ENCODE data around the gene SLC6A14. TPM values are rescaled to one million over a fixed set of nuclear protein-coding genes. Genes with fewer than 3 reads are reported as not detected.

Gene SLC6A14
- total RNA-seq, 1 experiment from 2014 or later = 0.07 TPM

GRCh38 chrX:116435597-116435996 is 809 bp upstream of the SLC6A14 start:
- no peaks in the 10 kb centered on the region for H3F3A ChIP-seq (ENCODE audit: low read length, unreplicated experiment)
- CTCF ChIA-PET = no interaction called here
- H3K27me3 ChIP-seq (ENCODE audit: low read length) = no peaks in the 10 kb centered on the region
- no peak overlapping the region for H2AFZ ChIP-seq (ENCODE audit: low read length)
- ATAC-seq = peak; percentile 45; the same call in 1 of the 2 replicates
- no peaks in the 10 kb centered on the region for H3K9me2 ChIP-seq (replicated peaks; ENCODE audit: low read length)
- BruUV-seq (replicated peaks) = no TSS peak
- no peak for TF ChIP-seq EZH2 (IDR thresholded peaks at IDR 0.05; ENCODE audit: low read length, unreplicated experiment)
- no peak for TF ChIP-seq EZH2phosphoT487 (IDR thresholded peaks at IDR 0.05; ENCODE audit: borderline replicate concordance, low read length)
- TF ChIP-seq, protein P1, sequence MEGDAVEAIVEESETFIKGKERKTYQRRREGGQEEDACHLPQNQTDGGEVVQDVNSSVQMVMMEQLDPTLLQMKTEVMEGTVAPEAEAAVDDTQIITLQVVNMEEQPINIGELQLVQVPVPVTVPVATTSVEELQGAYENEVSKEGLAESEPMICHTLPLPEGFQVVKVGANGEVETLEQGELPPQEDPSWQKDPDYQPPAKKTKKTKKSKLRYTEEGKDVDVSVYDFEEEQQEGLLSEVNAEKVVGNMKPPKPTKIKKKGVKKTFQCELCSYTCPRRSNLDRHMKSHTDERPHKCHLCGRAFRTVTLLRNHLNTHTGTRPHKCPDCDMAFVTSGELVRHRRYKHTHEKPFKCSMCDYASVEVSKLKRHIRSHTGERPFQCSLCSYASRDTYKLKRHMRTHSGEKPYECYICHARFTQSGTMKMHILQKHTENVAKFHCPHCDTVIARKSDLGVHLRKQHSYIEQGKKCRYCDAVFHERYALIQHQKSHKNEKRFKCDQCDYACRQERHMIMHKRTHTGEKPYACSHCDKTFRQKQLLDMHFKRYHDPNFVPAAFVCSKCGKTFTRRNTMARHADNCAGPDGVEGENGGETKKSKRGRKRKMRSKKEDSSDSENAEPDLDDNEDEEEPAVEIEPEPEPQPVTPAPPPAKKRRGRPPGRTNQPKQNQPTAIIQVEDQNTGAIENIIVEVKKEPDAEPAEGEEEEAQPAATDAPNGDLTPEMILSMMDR (conservative IDR thresholded peaks at IDR 0.05; ENCODE audit: low read depth, low read length) = no peak
- no peaks in the 10 kb centered on the region for H3K9me3 ChIP-seq (ENCODE audit: low read length)
- H3K27ac ChIP-seq (ENCODE audit: low read length) = no peak overlapping the region
- intact Hi-C loops (cut with micrococcal nuclease) = no loop called here
- no peak overlapping the region for H3K9ac ChIP-seq (ENCODE audit: low read length)
- DNase-seq = no peak
- H3K36me3 ChIP-seq (ENCODE audit: low read depth, low read length) = no peaks in the 10 kb centered on the region
- POLR2A ChIA-PET (ENCODE audit: unreplicated experiment) = no interaction called here
- no peaks in the 10 kb centered on the region for H3K79me2 ChIP-seq (ENCODE audit: low read length)
- no peaks in the 10 kb centered on the region for H3K4me1 ChIP-seq (ENCODE audit: insufficient read depth, low read length)
- H3K4me3 ChIP-seq (ENCODE audit: low read length) = no peak overlapping the region
- H4K20me1 ChIP-seq (ENCODE audit: low read length) = no peaks in the 10 kb centered on the region
- H3K4me2 ChIP-seq (ENCODE audit: low read length) = no peak overlapping the region

DNA sequence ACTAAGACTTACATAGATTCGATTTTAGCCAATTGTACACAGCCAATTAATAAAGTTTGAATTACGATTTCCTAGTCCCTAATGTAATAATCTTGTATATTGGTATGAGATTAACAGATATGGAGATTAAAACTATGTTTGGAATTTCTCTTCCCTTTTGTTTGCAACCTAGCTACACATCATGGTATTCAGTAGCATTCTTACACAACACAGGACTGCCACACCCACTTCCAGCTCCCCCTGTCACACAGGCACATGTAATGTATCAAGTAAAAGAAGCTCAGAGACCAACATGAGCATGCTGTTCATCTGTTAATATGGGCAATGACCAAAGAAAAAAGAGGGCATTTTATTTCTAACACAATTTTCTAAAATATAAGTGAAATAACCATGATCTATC is 12.8 kb downstream of the SLC6A14 start:
- no TSS peak for BruUV-seq (replicated peaks)
- ChIA-PET POLR2A (ENCODE audit: unreplicated experiment) (no interaction called here), CTCF (no interaction called here)
- H3K4me1 ChIP-seq (ENCODE audit: insufficient read depth, low read length) = no peaks in the 10 kb centered on the region
- no peaks in the 10 kb centered on the region for H3K36me3 ChIP-seq (ENCODE audit: low read depth, low read length)
- no peaks in the 10 kb centered on the region for H4K20me1 ChIP-seq (ENCODE audit: low read length)
- ATAC-seq (no peak), DNase-seq (peak; percentile 44)
- no peaks in the 10 kb centered on the region for H3K9me2 ChIP-seq (replicated peaks; ENCODE audit: low read length)
- no peaks in the 10 kb centered on the region for H3K79me2 ChIP-seq (ENCODE audit: low read length)
- no peaks in the 10 kb centered on the region for H3F3A ChIP-seq (ENCODE audit: low read length, unreplicated experiment)
- H3K4me2 ChIP-seq (ENCODE audit: low read length) = no peak overlapping the region
- intact Hi-C loops (cut with micrococcal nuclease) = no loop called here
- no peak overlapping the region for H3K9ac ChIP-seq (ENCODE audit: low read length)
- H3K9me3 ChIP-seq (ENCODE audit: low read length) = no peaks in the 10 kb centered on the region
- H3K27ac ChIP-seq (ENCODE audit: low read length) = no peak overlapping the region
- TF ChIP-seq, protein P1 (conservative IDR thresholded peaks at IDR 0.05; ENCODE audit: low read depth, low read length) = no peak
- TF ChIP-seq EZH2 (IDR thresholded peaks at IDR 0.05; ENCODE audit: low read length, unreplicated experiment) (no peak), EZH2phosphoT487 (IDR thresholded peaks at IDR 0.05; ENCODE audit: borderline replicate concordance, low read length) (no peak)
- H3K4me3 ChIP-seq (ENCODE audit: low read length) = no peak overlapping the region
- no peaks in the 10 kb centered on the region for H3K27me3 ChIP-seq (ENCODE audit: low read length)
- no peak overlapping the region for H2AFZ ChIP-seq (ENCODE audit: low read length)

DNA sequence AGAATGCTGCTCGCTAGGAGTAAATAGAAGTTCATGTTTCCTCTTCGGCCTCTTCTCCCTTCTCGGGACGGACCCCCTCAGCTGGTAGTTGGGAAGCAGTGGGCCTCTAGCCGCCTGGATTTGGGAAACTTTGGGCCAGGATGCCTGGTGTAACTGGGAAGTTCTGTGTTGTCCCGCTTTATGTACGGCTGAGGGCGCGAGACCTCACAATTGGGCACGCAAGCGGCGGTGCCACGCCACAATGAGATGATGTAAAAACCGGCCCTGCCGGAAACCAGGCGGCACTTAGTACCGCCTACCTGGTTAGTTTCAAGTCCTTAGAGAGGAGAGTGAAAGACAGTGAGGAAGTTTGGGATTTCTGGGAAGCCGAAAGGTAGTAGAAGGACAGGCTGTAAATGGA is 26.4 kb downstream of the SLC6A14 start, which contains the start of gene CT83:
Gene CT83 (minus strand): TSS at position 155 of the 400 bp plus-strand sequence. CDS start 120 bp downstream, at position 35.
- intact Hi-C loops (cut with micrococcal nuclease) = no loop called here
- H3F3A ChIP-seq (ENCODE audit: low read length, unreplicated experiment) = no peaks in the 10 kb centered on the region
- H2AFZ ChIP-seq (ENCODE audit: low read length) = no peak within 1 kb of the TSS
- no peak within 1 kb of the TSS for H3K4me3 ChIP-seq (ENCODE audit: low read length)
- no peak for DNase-seq
- BruUV-seq (replicated peaks) = no TSS peak
- H3K79me2 ChIP-seq (ENCODE audit: low read length) = no peaks in the 10 kb centered on the region
- CTCF ChIA-PET = no interaction called here
- H3K36me3 ChIP-seq (ENCODE audit: low read depth, low read length) = no peaks in the 10 kb centered on the region
- no peaks in the 10 kb centered on the region for H4K20me1 ChIP-seq (ENCODE audit: low read length)
- no peaks in the 10 kb centered on the region for H3K9me3 ChIP-seq (ENCODE audit: low read length)
- H3K4me2 ChIP-seq (ENCODE audit: low read length) = no peak within 1 kb of the TSS
- no peak within 1 kb of the TSS for H3K27ac ChIP-seq (ENCODE audit: low read length)
- H3K27me3 ChIP-seq (ENCODE audit: low read length) = no peaks in the 10 kb centered on the region
- H3K9ac ChIP-seq (ENCODE audit: low read length) = no peak within 1 kb of the TSS
- POLR2A ChIA-PET (ENCODE audit: unreplicated experiment) = no interaction called here
- H3K4me1 ChIP-seq (ENCODE audit: insufficient read depth, low read length) = no peaks in the 10 kb centered on the region
- TF ChIP-seq EZH2 (IDR thresholded peaks at IDR 0.05; ENCODE audit: low read length, unreplicated experiment) (no peak), EZH2phosphoT487 (IDR thresholded peaks at IDR 0.05; ENCODE audit: borderline replicate concordance, low read length) (no peak)
- TF ChIP-seq, protein P1 (conservative IDR thresholded peaks at IDR 0.05; ENCODE audit: low read depth, low read length) = no peak
- no peak for ATAC-seq
- H3K9me2 ChIP-seq (replicated peaks; ENCODE audit: low read length) = no peaks in the 10 kb centered on the region
